Epithelial cell of proximal tubule (primary cell): Measurements from ENCODE around the gene SACM1L. TPM values are rescaled to one million over a fixed set of nuclear protein-coding genes. Genes with fewer than 3 reads are reported as not detected.

Experiments
- DNase-seq: peaks from one replicate; pipeline ENCODE4 v3.0.0-alpha.2; 2011; ENCODE audit warnings: low read depth
- H3K4me3 ChIP-seq: 2 replicates; pipeline ENCODE4 v1.5.1; 2011; ENCODE audit warnings: low read depth, mild to moderate bottlenecking, low read length
- total RNA-seq: library from RNA; depleted of rRNA; stranded (reverse); fragments of >200 nt; gene quantifications from 2 replicates; pipeline ENCODE4 v1.2.3, GENCODE V29; 2015
- TF ChIP-seq, protein P1 (sequence below): conservative IDR thresholded peaks from 2 replicates; pipeline ENCODE4 v1.5.1; 2012; ENCODE audit warnings: low read depth, mild to moderate bottlenecking, low read length

The SACM1L gene
- total RNA-seq, 1 donor from 2014 or later: 15.2 TPM

DNA sequence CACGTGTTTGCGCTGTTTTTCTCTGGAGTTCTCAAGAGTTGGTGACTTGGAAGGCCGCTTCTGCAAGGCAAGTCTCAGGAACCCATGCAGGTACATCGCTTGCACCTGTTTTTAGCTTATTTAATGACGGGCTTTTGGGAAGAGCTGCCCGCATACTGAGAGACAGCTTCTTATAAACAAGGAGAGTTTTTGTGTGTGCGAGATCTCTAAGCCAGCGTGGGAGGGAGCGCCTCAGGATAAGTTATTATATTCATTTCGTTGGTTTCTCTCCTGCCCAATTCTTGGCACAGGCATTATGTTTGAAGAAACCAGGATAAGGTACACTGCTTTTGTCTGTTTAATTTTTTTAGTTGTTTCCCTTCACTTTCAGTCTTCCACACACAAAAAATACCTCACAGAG lies 11.4 kb upstream of the SACM1L start:
- DNase-seq: no peak
- TF ChIP-seq, protein P1, sequence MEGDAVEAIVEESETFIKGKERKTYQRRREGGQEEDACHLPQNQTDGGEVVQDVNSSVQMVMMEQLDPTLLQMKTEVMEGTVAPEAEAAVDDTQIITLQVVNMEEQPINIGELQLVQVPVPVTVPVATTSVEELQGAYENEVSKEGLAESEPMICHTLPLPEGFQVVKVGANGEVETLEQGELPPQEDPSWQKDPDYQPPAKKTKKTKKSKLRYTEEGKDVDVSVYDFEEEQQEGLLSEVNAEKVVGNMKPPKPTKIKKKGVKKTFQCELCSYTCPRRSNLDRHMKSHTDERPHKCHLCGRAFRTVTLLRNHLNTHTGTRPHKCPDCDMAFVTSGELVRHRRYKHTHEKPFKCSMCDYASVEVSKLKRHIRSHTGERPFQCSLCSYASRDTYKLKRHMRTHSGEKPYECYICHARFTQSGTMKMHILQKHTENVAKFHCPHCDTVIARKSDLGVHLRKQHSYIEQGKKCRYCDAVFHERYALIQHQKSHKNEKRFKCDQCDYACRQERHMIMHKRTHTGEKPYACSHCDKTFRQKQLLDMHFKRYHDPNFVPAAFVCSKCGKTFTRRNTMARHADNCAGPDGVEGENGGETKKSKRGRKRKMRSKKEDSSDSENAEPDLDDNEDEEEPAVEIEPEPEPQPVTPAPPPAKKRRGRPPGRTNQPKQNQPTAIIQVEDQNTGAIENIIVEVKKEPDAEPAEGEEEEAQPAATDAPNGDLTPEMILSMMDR: no peak
- no peak overlapping the region for H3K4me3 ChIP-seq

DNA sequence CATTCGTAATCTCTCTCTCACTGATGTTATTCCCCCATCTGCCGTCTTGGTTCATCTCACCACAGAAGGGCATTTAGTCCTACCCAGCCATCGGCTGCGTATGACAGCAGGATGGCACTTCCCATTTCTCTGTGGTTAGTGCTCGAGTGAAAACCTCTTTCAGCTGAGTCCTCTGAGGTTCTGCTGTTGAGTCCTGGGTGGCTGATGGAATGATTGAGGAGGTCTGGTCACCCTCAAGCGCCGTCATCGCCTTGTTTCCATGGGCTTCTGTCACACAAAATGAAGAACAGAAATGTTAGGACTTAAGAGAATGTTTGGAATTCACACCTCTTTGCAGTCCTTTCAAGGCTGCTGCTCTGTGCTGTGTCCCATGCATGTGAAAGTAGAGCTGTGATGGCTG lies 9.4 kb upstream of the SACM1L start:
- H3K4me3 ChIP-seq: no peak overlapping the region
- DNase-seq: no peak
- TF ChIP-seq, protein P1: no peak

DNA sequence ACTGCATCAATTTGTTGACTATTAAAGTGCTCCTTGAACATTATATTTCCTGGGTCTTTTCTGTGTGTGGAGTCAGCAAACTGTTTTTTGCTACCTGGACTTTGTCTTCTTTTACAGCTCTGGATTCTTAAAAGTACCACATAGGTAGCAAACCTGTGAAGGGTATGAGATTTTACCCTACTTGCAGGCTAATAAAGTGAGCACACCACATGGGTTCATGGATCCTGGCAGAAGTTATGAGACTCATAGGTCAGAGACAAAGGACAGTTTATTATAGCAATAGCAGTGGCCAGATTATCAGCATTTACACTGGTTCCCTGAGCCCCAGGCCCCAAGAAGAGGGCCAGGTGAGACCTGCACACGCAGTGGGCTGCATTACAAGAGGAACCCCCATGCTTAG lies 8.0 kb upstream of the SACM1L start:
- DNase-seq: no peak
- TF ChIP-seq, protein P1: no peak
- H3K4me3 ChIP-seq: no peak overlapping the region

DNA sequence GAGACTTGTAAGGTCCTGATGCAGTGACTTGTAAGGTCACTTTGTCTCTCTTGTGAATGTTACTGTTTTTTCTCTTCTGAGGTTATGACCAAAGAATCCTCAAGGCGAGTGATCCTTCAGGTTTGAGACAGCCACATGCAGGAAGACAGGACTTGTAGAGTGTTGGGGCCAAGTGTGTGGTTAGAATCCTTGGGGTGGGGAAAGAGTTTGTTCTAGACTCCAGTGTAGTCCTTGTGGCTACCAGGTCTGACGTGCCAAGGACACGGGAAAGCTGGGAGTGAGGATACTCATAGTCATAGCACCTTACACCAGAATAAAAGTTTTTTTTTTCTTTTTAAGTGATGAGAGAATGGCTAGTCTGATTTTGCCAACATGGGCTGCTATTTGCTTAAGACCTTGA lies 7.3 kb upstream of the SACM1L start:
- H3K4me3 ChIP-seq: no peak overlapping the region
- TF ChIP-seq, protein P1: no peak
- no peak for DNase-seq

DNA sequence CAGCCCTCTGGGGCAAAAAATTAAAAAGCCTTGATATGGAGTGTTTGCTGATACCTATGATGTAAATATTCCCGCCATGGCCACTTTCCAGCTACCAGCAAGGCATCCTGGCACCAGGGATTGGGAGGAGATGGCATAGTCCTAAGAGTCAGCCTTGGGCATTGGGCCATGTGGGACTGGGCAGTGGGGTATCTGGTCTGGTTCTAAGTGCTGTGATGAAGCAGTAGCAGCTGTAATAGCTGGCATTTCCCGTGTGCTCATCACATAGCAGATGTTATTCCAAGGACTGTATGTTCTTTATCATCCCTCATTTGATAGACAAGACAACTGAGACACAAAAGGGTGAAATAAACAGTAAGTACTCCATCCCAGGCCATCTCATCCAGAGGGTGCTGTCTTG lies 6.9 kb upstream of the SACM1L start:
- TF ChIP-seq, protein P1: no peak
- no peak for DNase-seq
- no peak overlapping the region for H3K4me3 ChIP-seq

DNA sequence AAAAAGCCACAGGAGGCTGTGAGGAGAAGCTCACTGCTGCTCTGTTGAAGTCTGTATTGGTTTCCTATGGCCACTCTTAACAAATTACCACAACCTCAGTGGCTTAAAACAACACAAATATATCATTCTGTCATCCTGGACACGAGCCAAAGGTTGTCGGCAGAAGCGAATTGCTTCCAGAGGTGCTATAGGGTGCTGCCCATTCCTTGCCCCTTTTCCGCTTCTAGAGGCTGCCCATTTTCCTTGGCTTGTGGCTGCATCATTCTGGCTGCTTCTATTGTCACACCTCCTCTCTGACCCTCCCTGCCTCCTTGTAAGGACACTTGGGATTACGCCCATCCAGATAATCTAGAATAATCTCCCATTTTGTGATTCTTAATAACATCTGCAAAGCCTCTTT lies 6.4 kb upstream of the SACM1L start:
- no peak overlapping the region for H3K4me3 ChIP-seq
- DNase-seq: no peak
- TF ChIP-seq, protein P1: no peak

DNA sequence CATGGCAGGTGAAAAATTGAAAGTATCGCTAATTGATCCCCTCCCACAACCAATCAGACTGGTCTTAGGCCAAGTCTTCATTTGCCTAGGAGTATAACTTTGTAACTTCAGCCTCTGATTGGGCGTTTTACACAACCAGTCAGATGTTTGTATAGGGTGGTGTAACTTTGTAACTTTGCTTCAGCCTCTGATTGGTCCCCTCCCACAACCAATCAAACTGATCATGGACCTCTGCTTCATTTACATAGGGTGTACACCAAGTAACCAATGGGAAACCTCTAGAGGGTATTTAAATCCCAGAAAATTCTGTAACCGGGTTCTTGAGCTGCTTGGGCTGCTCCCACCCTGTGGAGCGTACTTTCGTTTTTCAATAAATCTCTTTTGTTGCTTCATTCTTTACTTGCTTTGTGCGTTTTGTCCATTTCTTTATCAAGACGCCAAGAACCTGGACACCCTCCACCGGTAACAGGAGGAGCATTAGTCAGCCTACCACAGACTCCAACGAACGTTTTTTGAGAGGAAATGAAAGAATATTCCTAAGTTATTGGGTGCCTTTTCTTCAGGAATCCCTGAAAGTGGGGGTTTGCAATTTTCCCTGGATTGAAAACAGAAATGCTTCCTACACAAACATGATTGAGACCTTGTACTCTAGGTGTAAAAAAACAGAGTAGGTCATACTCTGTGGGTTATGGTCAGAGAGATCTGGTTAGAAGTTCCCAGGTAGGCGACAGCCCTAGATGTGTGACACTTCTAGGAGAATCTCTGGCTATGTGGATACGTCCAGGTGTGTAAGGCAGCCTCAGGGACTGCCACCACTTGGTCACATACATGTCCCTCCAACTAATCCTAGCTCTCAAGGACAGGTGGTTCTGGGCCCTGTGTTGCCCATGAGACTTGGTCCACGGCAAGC lies 5.5 kb upstream of the SACM1L start:
- no peak overlapping the region for H3K4me3 ChIP-seq
- TF ChIP-seq, protein P1: no peak
- no peak for DNase-seq
